ENCODE results near the gene GREB1L.

DNA sequence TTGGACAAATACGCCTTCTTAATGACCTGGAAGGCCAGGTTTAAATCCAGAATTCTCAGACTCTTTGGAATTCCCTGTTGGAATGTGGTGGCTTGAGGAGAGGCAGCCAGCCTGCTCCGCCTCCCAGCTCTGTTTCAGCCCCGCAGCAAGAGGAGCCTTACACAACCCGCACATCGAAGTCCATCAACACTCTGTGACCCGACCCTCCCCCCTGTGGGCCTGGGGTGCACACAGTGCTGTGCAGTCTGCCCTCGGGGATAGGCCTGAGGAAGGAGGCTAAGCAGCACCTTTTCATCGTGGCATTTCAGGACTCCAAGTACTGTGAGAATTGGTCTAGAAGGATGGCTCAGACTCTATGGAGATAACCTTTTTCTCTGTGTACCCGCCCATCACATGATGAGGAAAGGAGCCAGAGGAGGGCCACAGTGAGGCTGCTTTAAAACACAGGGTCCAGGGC, 73.7 kb downstream of the GREB1L start:
- TF ChIP-seq POLR2AphosphoS5 (IDR thresholded peaks at IDR 0.05; ENCODE audit: low read depth, low read length) (no peak), TAF1 (IDR thresholded peaks at IDR 0.05; ENCODE audit: low read depth, low read length) (no peak), POLR2A (IDR thresholded peaks at IDR 0.05; ENCODE audit: low read depth, low read length) (no peak)
